Upper lobe of left lung (tissue), 4 donors: ENCODE data around the gene MT1H.

Experiments
- CTCF ChIP-seq, 6 experiments: fragments of 450-650 bp in 4 of 6; fragments of 200-600 bp in 2 of 6; sonication (generic) in 2 of 6; IDR thresholded peaks; one replicate each; pipeline ENCODE4 v1.5.1; 2016 to 2019; ENCODE audit warnings: antibody characterized with exemption in 6 of 6
- EP300 ChIP-seq, 4 donors: sonication (generic); formaldehyde crosslinking; IDR thresholded peaks; one replicate each; pipeline ENCODE4 v1.5.1; 2017; ENCODE audit warnings: antibody characterized with exemption in 4 of 4, control low read depth in 2 of 4
- POLR2A ChIP-seq, 4 donors: fragments of 450-650 bp; IDR thresholded peaks; one replicate each; pipeline ENCODE4 v1.5.1; 2016 to 2017; ENCODE audit warnings: antibody characterized with exemption in 4 of 4, mild to moderate bottlenecking in 2 of 4
- POLR2AphosphoS5 ChIP-seq, 2 donors: sonication (generic); formaldehyde crosslinking; IDR thresholded peaks; one replicate each; pipeline ENCODE4 v1.5.1; 2017; ENCODE audit warnings: antibody characterized with exemption in 2 of 2

DNA sequence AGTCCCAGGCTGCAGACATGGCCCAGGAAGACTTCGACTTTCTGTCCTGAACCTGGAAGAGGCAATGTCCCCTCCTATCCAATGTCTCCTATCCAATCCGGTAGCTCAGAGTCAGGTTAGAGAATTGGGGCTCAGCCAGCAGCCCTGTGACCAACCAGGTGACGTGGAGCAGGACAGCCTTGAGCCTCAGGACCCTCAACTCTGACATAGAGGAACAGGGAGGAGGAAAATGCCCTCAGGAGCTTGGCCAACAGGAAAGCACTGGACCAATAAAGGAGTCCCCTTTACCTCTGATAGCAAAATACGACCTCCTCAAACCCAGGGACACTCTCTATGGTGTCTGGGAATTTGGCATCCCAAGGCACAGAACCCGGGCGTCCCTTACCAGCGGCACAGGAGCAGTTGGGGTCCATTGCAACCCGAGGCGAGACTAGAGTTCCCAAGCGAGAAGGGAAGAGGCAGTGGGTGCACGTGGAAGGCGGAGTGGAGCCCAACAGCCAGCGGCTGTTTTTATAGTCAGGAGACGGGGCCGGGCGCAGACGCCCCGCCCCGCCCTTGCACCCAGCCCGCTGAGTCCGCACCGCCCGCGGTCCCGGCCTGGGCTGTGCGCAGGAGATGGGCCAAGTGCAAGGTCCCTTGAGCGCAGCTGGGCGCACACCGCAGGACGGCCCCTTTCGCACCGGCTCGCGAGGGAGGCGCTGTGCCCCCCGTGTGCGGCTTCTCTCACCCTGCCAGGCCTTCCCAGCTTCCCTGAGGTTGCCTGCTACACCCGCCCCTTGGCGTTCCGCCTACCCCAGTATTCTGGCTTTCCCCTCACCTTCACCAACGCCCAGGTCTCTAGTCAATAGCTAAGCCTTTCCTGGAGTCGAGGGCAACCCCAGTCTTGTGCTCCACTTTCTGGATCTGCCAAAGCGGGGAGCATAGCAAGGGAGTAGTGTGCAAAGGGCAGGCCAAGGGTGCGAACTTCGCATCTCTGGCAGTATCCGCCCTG is 1.7 kb upstream of the MT1H start, which contains the start of gene MT1G:
- TF ChIP-seq CTCF (IDR thresholded peaks at IDR 0.05) = no peak
- peak in 1 of 4 donors; percentile 47 for TF ChIP-seq POLR2A (IDR thresholded peaks at IDR 0.05)
- TF ChIP-seq POLR2AphosphoS5 (IDR thresholded peaks at IDR 0.05) = no peak
- TF ChIP-seq EP300 (IDR thresholded peaks at IDR 0.05) = no peak
